ENCODE results near the gene SLC26A5.

Gene SLC26A5

GRCh38 chr7:103336761-103337160 is 109.2 kb downstream of the SLC26A5 start:
- TF ChIP-seq, protein P1, sequence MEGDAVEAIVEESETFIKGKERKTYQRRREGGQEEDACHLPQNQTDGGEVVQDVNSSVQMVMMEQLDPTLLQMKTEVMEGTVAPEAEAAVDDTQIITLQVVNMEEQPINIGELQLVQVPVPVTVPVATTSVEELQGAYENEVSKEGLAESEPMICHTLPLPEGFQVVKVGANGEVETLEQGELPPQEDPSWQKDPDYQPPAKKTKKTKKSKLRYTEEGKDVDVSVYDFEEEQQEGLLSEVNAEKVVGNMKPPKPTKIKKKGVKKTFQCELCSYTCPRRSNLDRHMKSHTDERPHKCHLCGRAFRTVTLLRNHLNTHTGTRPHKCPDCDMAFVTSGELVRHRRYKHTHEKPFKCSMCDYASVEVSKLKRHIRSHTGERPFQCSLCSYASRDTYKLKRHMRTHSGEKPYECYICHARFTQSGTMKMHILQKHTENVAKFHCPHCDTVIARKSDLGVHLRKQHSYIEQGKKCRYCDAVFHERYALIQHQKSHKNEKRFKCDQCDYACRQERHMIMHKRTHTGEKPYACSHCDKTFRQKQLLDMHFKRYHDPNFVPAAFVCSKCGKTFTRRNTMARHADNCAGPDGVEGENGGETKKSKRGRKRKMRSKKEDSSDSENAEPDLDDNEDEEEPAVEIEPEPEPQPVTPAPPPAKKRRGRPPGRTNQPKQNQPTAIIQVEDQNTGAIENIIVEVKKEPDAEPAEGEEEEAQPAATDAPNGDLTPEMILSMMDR (conservative IDR thresholded peaks at IDR 0.05; ENCODE audit: control insufficient read depth, insufficient read depth, low read depth, low read length) = no peak
- no peak overlapping the region for H3K4me3 ChIP-seq (ENCODE audit: control insufficient read depth, low read depth, low read length)
- no peak for DNase-seq (ENCODE audit: low read depth)

DNA sequence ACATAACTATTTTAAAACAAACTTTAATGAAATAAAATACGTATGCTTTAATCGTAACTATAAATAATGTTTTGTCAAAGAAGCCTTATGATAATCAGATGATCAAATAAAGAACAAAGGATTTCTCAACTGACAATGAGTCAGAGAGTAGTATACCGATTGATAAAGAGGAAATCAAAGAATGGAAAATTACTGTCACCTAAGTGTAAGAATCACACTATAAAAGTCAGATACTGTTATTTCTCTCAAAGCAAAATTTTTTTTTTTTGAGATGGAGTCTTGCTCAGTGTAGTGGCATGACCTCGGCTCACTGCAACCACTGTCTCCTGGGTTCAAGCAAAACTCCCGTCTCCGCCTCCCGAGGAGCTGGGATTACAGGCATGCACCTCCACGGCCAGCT is 120.3 kb downstream of the SLC26A5 start:
- H3K4me3 ChIP-seq (ENCODE audit: control insufficient read depth, low read depth, low read length) = no peak overlapping the region
- TF ChIP-seq, protein P1 (conservative IDR thresholded peaks at IDR 0.05; ENCODE audit: control insufficient read depth, insufficient read depth, low read depth, low read length) = no peak

More for the DNA sequence above, 120.3 kb downstream of the SLC26A5 start:
- DNase-seq (ENCODE audit: low read depth) = no peak

All from fibroblast of mammary gland (primary cell).